Tibial nerve (tissue), 4 donors: ENCODE measurements around the gene KDM5B. TPM values are rescaled to one million over a fixed set of nuclear protein-coding genes. Genes with fewer than 3 reads are reported as not detected.
A peak's percentile ranks its signal among the peaks of the same experiment; 100 is the strongest.

Experiments
- DNase-seq, 2 donors: peaks; one replicate each; pipeline ENCODE4 v3.0.0-alpha.2; 2019; ENCODE audit warnings: low spot score in 2 of 2
- H3K27ac ChIP-seq, 4 donors: fragments of 200-600 bp; sonication (generic) in 3 of 4; one replicate each; pipeline ENCODE4 v1.5.1; 2017 to 2019; ENCODE audit warnings: mild to moderate bottlenecking in 1 of 4
- H3K27me3 ChIP-seq, 2 donors: fragments of 200-600 bp; sonication (generic) in 1 of 2; one replicate each; pipeline versions ENCODE4 v1.5.1 to v1.6.0; 2017 to 2019
- H3K36me3 ChIP-seq, 3 donors: fragments of 200-600 bp; sonication (generic); one replicate each; pipeline ENCODE4 v1.5.1; 2018 to 2019
- H3K4me1 ChIP-seq, 4 donors: fragments of 200-600 bp; sonication (generic) in 3 of 4; one replicate each; pipeline ENCODE4 v1.5.1; 2017 to 2019
- H3K4me3 ChIP-seq, 4 donors: fragments of 200-600 bp; sonication (generic) in 3 of 4; one replicate each; pipeline ENCODE4 v1.5.1; 2017 to 2019; ENCODE audit warnings: mild to moderate bottlenecking in 1 of 4, moderate library complexity in 1 of 4
- H3K9me3 ChIP-seq, 4 donors: fragments of 200-600 bp; sonication (generic) in 3 of 4; one replicate each; pipeline ENCODE4 v1.5.1; 2017 to 2019
- CTCF ChIP-seq, 5 experiments: fragments of 200-600 bp in 3 of 5; fragments of 450-650 bp in 2 of 5; sonication (generic) in 3 of 5; IDR thresholded peaks; one replicate each; pipeline ENCODE4 v1.5.1; 2016 to 2019; ENCODE audit warnings: antibody characterized with exemption in 5 of 5, mild to moderate bottlenecking in 3 of 5, moderate library complexity in 2 of 5
- EP300 ChIP-seq, 2 donors: sonication (generic); formaldehyde crosslinking; IDR thresholded peaks; one replicate each; pipeline ENCODE4 v1.6.1; 2017; ENCODE audit warnings: antibody characterized with exemption in 2 of 2, mild to moderate bottlenecking in 1 of 2
- POLR2A ChIP-seq, 2 donors: fragments of 450-650 bp; IDR thresholded peaks; one replicate each; pipeline ENCODE4 v1.6.1; 2017; ENCODE audit warnings: antibody characterized with exemption in 2 of 2, mild to moderate bottlenecking in 2 of 2, moderate library complexity in 2 of 2
- WGBS, 2 donors: methylation state at CpG; one replicate each; pipeline ENCODE4 v1.1.5; 2018; 5-methylcytosine and 5-hydroxymethylcytosine counted together
- total RNA-seq, 4 donors: library from RNA; depleted of rRNA; stranded (reverse); fragments of >200 nt; gene quantifications; one replicate each; pipeline ENCODE4 v1.1.0, GENCODE V29; 2016

The KDM5B gene
- total RNA-seq, 4 donors from 2014 or later, result 39.8 to 61.5 (median 41.2) TPM

GRCh38 chr1:202815120-202815519, 6.9 kb upstream of the KDM5B start:
- 77% methylated on average over 10 of the region's 10 CpGs for WGBS, 2 donors
- Histone ChIP-seq H3K36me3 (no peaks in the 10 kb centered on the region), H3K4me1 (peaks cover 0 to 12% (median 8%) of the 10 kb centered on the region in 4 donors), H3K27ac (no peak overlapping the region), H3K4me3 (no peak overlapping the region), H3K9me3 (no peaks in the 10 kb centered on the region), H3K27me3 (no peaks in the 10 kb centered on the region)
- TF ChIP-seq CTCF (IDR thresholded peaks at IDR 0.05), result no peak
- no peak for TF ChIP-seq POLR2A (IDR thresholded peaks at IDR 0.05)
- TF ChIP-seq EP300 (IDR thresholded peaks at IDR 0.05), result no peak
- no peak for DNase-seq

GRCh38 chr1:202812176-202813026, 4.2 kb upstream of the KDM5B start:
- H3K27ac ChIP-seq, result no peak overlapping the region
- H3K4me1 ChIP-seq, result peaks cover 0 to 29% (median 10%) of the 10 kb centered on the region in 4 donors
- H3K27me3 ChIP-seq, result no peaks in the 10 kb centered on the region
- 71 to 81% methylated on average over 6 to 9 of the region's 9 CpGs for WGBS, 2 donors
- DNase-seq, result no peak
- H3K4me3 ChIP-seq, result no peak overlapping the region
- H3K9me3 ChIP-seq, result no peaks in the 10 kb centered on the region
- no peaks in the 10 kb centered on the region for H3K36me3 ChIP-seq
- TF ChIP-seq CTCF (IDR thresholded peaks at IDR 0.05), result no peak
- TF ChIP-seq POLR2A (IDR thresholded peaks at IDR 0.05), result no peak
- TF ChIP-seq EP300 (IDR thresholded peaks at IDR 0.05), result no peak

GRCh38 chr1:202811296-202812175, 3.3 kb upstream of the KDM5B start:
- Histone ChIP-seq H3K36me3 (no peaks in the 10 kb centered on the region), H3K27me3 (no peaks in the 10 kb centered on the region), H3K4me1 (peaks cover 0 to 34% (median 10%) of the 10 kb centered on the region in 4 donors), H3K27ac (peak overlapping the region in 3 of 4 donors; percentile 80 to 89 (median 87)), H3K9me3 (no peaks in the 10 kb centered on the region), H3K4me3 (peak overlapping the region; percentile 70 to 78 (median 75))
- no peak for DNase-seq
- TF ChIP-seq EP300 (IDR thresholded peaks at IDR 0.05) (no peak), POLR2A (IDR thresholded peaks at IDR 0.05) (no peak), CTCF (IDR thresholded peaks at IDR 0.05) (no peak)
- WGBS, 2 donors, result 7 to 14% methylated on average over 20 to 43 of the region's 43 CpGs

- Histone ChIP-seq H3K4me1 (peaks cover 0 to 41% (median 14%) of the 10 kb centered on the region in 4 donors), H3K36me3 (no peaks in the 10 kb centered on the region), H3K27ac (peak within 1 kb of the TSS; percentile 55 to 89 (median 84)), H3K4me3 (peak within 1 kb of the TSS; percentile 70 to 78 (median 75)), H3K27me3 (no peaks in the 10 kb centered on the region), H3K9me3 (no peaks in the 10 kb centered on the region)
- 1% methylated on average over 49 to 51 of the region's 53 CpGs for WGBS, 2 donors
- DNase-seq, result peak; percentile 91 to 93
- TF ChIP-seq CTCF (IDR thresholded peaks at IDR 0.05), result peak in 1 of 5 experiments; percentile 42
- TF ChIP-seq EP300 (IDR thresholded peaks at IDR 0.05), result peak; percentile 83 to 95
- TF ChIP-seq POLR2A (IDR thresholded peaks at IDR 0.05), result peak; percentile 30 to 84
Measured at GRCh38 chr1:202810615-202811295, 2.5 kb upstream of the KDM5B start, which contains the start of gene PCAT6. Gene PCAT6 (plus strand): TSS chr1:202810954.
